Measurements from ENCODE around the gene TGFBI.

TGFBI gene

DNA sequence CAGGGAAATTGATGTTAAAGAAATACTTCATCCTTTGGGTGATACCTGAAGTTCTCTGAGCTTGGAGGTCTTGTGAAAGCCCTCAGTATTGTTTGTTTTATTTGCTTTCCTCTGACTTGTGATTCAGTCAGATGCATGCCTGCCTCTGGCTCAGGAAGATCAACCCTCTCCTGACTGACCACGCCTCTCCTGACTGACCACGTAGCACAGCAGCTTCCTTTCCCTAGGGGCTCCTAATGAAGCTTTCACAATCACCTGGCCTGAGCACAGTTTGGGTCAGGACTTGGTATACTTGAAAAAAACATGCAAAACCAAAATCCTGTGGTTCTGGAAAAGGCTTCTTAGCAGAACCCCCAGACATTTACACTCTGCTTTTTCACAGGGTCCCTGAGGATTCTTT is 3.8 kb downstream of the TGFBI start:
- H3K27me3 ChIP-seq (ENCODE audit: control insufficient read depth, insufficient read depth, low read length): peaks cover 32% of the 10 kb centered on the region
- H3K9ac ChIP-seq (ENCODE audit: low read length): no peak overlapping the region
- no peak overlapping the region for H3K4me3 ChIP-seq (ENCODE audit: low read length)
- H3K36me3 ChIP-seq (ENCODE audit: control insufficient read depth, insufficient read depth, low read length): no peaks in the 10 kb centered on the region
- H3K9me3 ChIP-seq (ENCODE audit: control insufficient read depth, low read length): no peaks in the 10 kb centered on the region
- H3K4me1 ChIP-seq (ENCODE audit: control insufficient read depth, insufficient read depth, low read length): peaks cover 26% of the 10 kb centered on the region

GRCh38 chr5:136033234-136033633 is 4.4 kb downstream of the TGFBI start:
- H3K36me3 ChIP-seq (ENCODE audit: control insufficient read depth, insufficient read depth, low read length): no peaks in the 10 kb centered on the region
- H3K9ac ChIP-seq (ENCODE audit: low read length): no peak overlapping the region
- H3K4me1 ChIP-seq (ENCODE audit: control insufficient read depth, insufficient read depth, low read length): peaks cover 24% of the 10 kb centered on the region
- no peak overlapping the region for H3K4me3 ChIP-seq (ENCODE audit: low read length)
- H3K27me3 ChIP-seq (ENCODE audit: control insufficient read depth, insufficient read depth, low read length): peaks cover 26% of the 10 kb centered on the region
- no peaks in the 10 kb centered on the region for H3K9me3 ChIP-seq (ENCODE audit: control insufficient read depth, low read length)

GRCh38 chr5:136033848-136034247 is 5.1 kb downstream of the TGFBI start:
- H3K36me3 ChIP-seq (ENCODE audit: control insufficient read depth, insufficient read depth, low read length): no peaks in the 10 kb centered on the region
- H3K9ac ChIP-seq (ENCODE audit: low read length): no peak overlapping the region
- H3K27me3 ChIP-seq (ENCODE audit: control insufficient read depth, insufficient read depth, low read length): peaks cover 21% of the 10 kb centered on the region
- no peaks in the 10 kb centered on the region for H3K9me3 ChIP-seq (ENCODE audit: control insufficient read depth, low read length)
- H3K4me1 ChIP-seq (ENCODE audit: control insufficient read depth, insufficient read depth, low read length): peaks cover 19% of the 10 kb centered on the region
- H3K4me3 ChIP-seq (ENCODE audit: low read length): no peak overlapping the region

DNA sequence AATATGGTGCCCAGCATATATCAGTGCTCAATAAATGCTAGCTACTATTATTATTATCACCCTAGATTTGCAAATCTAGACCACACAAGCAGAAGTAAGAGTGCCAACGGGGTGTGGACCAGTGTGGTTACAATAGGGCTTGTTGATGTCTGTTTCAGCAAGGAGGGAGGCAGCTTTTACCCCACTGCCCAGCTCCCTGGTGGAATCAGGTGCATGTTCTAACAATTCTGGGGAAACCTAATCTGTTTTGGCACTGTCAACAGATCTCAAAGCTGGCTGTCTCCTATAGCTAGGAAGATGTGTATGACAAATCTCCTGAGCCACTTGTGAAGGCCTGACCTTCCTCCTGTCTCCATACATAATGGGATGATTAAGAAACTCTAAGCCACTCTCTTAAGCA is 5.7 kb downstream of the TGFBI start:
- Histone ChIP-seq H3K4me1 (ENCODE audit: control insufficient read depth, insufficient read depth, low read length) (peaks cover 13% of the 10 kb centered on the region), H3K4me3 (ENCODE audit: low read length) (no peak overlapping the region), H3K27me3 (ENCODE audit: control insufficient read depth, insufficient read depth, low read length) (peaks cover 15% of the 10 kb centered on the region), H3K9ac (ENCODE audit: low read length) (no peak overlapping the region), H3K36me3 (ENCODE audit: control insufficient read depth, insufficient read depth, low read length) (no peaks in the 10 kb centered on the region), H3K9me3 (ENCODE audit: control insufficient read depth, low read length) (no peaks in the 10 kb centered on the region)

DNA sequence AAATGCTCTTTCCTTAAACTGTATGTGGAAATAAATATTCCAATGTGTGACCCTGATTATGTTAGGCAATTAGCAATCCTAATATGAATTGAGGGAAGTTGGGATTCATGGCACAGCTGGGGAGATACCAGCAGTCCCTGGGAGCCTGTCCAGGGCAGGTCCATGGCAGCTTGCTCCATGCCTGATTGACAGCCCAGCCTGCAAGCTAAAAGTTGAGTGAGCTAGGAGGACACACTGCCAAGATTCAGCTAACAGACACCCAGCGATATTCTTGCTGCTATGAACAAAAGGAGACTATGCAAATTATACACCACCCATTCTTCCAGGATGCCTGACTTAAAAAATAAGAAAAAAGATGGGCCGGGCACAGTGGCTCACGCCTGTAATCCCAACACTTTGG is 6.2 kb downstream of the TGFBI start:
- Histone ChIP-seq H3K9me3 (ENCODE audit: control insufficient read depth, low read length) (no peaks in the 10 kb centered on the region), H3K4me1 (ENCODE audit: control insufficient read depth, insufficient read depth, low read length) (peaks cover 10% of the 10 kb centered on the region), H3K27me3 (ENCODE audit: control insufficient read depth, insufficient read depth, low read length) (peaks cover 10% of the 10 kb centered on the region), H3K36me3 (ENCODE audit: control insufficient read depth, insufficient read depth, low read length) (no peaks in the 10 kb centered on the region), H3K4me3 (ENCODE audit: low read length) (no peak overlapping the region), H3K9ac (ENCODE audit: low read length) (no peak overlapping the region)

DNA sequence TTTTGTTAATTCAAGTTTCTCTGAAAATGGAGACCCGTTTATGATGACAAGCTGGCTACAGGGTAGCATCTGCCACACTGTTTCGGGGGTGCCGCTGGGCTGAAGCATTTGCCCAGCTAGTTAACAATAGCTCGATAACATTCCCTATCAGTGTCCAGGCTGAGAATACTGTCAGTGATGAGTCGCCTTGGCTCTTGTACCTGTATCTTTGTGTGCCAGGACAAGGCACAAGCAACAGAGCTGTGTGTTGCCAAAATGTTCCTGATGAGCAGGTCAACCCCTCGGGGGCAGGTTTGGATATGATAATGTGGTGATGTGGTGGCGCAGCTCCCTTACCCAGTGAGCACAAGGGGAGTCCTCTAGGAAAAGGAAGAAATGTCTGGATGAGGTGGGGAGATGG is 7.0 kb downstream of the TGFBI start:
- Histone ChIP-seq H3K4me3 (ENCODE audit: low read length) (no peak overlapping the region), H3K4me1 (ENCODE audit: control insufficient read depth, insufficient read depth, low read length) (peaks cover 13% of the 10 kb centered on the region), H3K9ac (ENCODE audit: low read length) (no peak overlapping the region), H3K9me3 (ENCODE audit: control insufficient read depth, low read length) (no peaks in the 10 kb centered on the region), H3K36me3 (ENCODE audit: control insufficient read depth, insufficient read depth, low read length) (no peaks in the 10 kb centered on the region), H3K27me3 (ENCODE audit: control insufficient read depth, insufficient read depth, low read length) (peaks cover 2% of the 10 kb centered on the region)

DNA sequence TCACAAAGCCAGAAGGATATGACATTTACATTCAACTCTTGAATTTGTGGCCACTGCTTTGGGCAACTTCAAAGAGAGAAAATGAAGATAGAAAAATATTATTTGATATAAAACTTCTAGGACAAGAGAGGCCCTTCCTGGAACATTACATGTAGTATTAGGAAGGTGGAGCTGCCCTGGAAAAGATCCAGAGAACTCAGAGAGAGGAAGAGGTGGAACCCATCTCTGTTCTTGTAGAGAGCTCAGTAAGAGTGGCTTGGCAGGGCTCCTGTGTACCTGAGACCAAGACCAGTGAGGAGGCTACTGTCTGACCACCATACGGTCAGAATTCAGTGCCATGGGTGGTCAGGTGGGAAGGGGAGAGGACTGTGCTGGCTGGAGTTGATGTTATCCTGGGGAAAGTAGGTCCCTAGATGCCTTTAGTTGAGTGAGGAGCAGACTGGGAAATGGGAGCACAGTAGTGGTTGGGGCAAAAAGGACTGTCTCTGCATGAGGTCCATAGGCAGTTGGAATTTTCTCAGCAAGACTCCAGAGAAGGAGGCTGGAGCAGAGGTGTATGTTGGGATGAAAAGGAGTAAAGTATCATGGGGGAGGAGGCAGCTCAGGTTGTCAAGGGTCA is 7.6 kb downstream of the TGFBI start:
- no peak overlapping the region for H3K4me3 ChIP-seq (ENCODE audit: low read length)
- peaks cover 18% of the 10 kb centered on the region for H3K4me1 ChIP-seq (ENCODE audit: control insufficient read depth, insufficient read depth, low read length)
- no peaks in the 10 kb centered on the region for H3K36me3 ChIP-seq (ENCODE audit: control insufficient read depth, insufficient read depth, low read length)
- no peak overlapping the region for H3K9ac ChIP-seq (ENCODE audit: low read length)
- no peaks in the 10 kb centered on the region for H3K9me3 ChIP-seq (ENCODE audit: control insufficient read depth, low read length)
- H3K27me3 ChIP-seq (ENCODE audit: control insufficient read depth, insufficient read depth, low read length): no peaks in the 10 kb centered on the region

GRCh38 chr5:136037001-136037705 is 8.4 kb downstream of the TGFBI start:
- peaks cover 18% of the 10 kb centered on the region for H3K4me1 ChIP-seq (ENCODE audit: control insufficient read depth, insufficient read depth, low read length)

GRCh38 chr5:136038635-136039034 is 9.8 kb downstream of the TGFBI start:
- H3K36me3 ChIP-seq (ENCODE audit: control insufficient read depth, insufficient read depth, low read length): no peaks in the 10 kb centered on the region
- H3K9me3 ChIP-seq (ENCODE audit: control insufficient read depth, low read length): no peaks in the 10 kb centered on the region
- no peaks in the 10 kb centered on the region for H3K27me3 ChIP-seq (ENCODE audit: control insufficient read depth, insufficient read depth, low read length)
- no peak overlapping the region for H3K4me3 ChIP-seq (ENCODE audit: low read length)
- peaks cover 17% of the 10 kb centered on the region for H3K4me1 ChIP-seq (ENCODE audit: control insufficient read depth, insufficient read depth, low read length)
- H3K9ac ChIP-seq (ENCODE audit: low read length): no peak overlapping the region

More at GRCh38 chr5:136037001-136037705, 8.4 kb downstream of the TGFBI start:
- no peaks in the 10 kb centered on the region for H3K9me3 ChIP-seq (ENCODE audit: control insufficient read depth, low read length)
- no peak overlapping the region for H3K4me3 ChIP-seq (ENCODE audit: low read length)
- no peaks in the 10 kb centered on the region for H3K27me3 ChIP-seq (ENCODE audit: control insufficient read depth, insufficient read depth, low read length)
- no peak overlapping the region for H3K9ac ChIP-seq (ENCODE audit: low read length)
- no peaks in the 10 kb centered on the region for H3K36me3 ChIP-seq (ENCODE audit: control insufficient read depth, insufficient read depth, low read length)

GRCh38 chr5:136039202-136039601 is 10.4 kb downstream of the TGFBI start:
- Histone ChIP-seq H3K4me3 (ENCODE audit: low read length) (no peak overlapping the region), H3K9ac (ENCODE audit: low read length) (no peak overlapping the region), H3K4me1 (ENCODE audit: control insufficient read depth, insufficient read depth, low read length) (peaks cover 14% of the 10 kb centered on the region), H3K27me3 (ENCODE audit: control insufficient read depth, insufficient read depth, low read length) (no peaks in the 10 kb centered on the region), H3K36me3 (ENCODE audit: control insufficient read depth, insufficient read depth, low read length) (no peaks in the 10 kb centered on the region), H3K9me3 (ENCODE audit: control insufficient read depth, low read length) (no peaks in the 10 kb centered on the region)

GRCh38 chr5:136040746-136041415 is 12.1 kb downstream of the TGFBI start:
- Histone ChIP-seq H3K4me3 (ENCODE audit: low read length) (no peak overlapping the region), H3K9ac (ENCODE audit: low read length) (no peak overlapping the region), H3K4me1 (ENCODE audit: control insufficient read depth, insufficient read depth, low read length) (peaks cover 12% of the 10 kb centered on the region), H3K9me3 (ENCODE audit: control insufficient read depth, low read length) (no peaks in the 10 kb centered on the region), H3K27me3 (ENCODE audit: control insufficient read depth, insufficient read depth, low read length) (no peaks in the 10 kb centered on the region), H3K36me3 (ENCODE audit: control insufficient read depth, insufficient read depth, low read length) (no peaks in the 10 kb centered on the region)

DNA sequence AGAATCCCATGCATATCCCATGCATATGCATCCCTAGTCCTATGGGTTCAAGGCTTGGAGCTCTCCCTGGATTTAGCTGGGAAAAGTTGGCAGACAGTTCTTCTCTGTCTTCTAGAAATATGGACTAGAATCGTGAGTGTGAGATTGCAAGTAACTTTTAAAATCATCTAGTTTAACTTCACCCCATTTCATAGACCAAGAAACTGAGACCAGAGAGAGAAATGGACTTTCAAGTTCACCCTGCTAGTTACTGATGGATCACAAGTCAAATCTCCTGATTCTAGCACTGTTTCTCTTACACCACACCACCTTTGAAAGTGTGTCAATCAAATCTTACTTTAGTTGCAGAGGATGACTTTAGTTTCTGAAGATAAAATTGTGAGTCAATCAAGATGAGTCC is 13.4 kb downstream of the TGFBI start:
- H3K27me3 ChIP-seq (ENCODE audit: control insufficient read depth, insufficient read depth, low read length): no peaks in the 10 kb centered on the region
- H3K36me3 ChIP-seq (ENCODE audit: control insufficient read depth, insufficient read depth, low read length): no peaks in the 10 kb centered on the region
- H3K4me3 ChIP-seq (ENCODE audit: low read length): no peak overlapping the region
- H3K4me1 ChIP-seq (ENCODE audit: control insufficient read depth, insufficient read depth, low read length): peaks cover 9% of the 10 kb centered on the region
- no peaks in the 10 kb centered on the region for H3K9me3 ChIP-seq (ENCODE audit: control insufficient read depth, low read length)
- H3K9ac ChIP-seq (ENCODE audit: low read length): no peak overlapping the region

Measured in mucosa of stomach (tissue), 1 donor.